NOMO-1 treated with DMSO at 0.1 percent for 48 hours (cell line): ENCODE measurements around the gene OXSR1.
"Not testable (repeated sequence)": the region's sequence is repeated elsewhere in the genome, so short reads cannot be mapped to it uniquely, and the experiment has no call there.

ENCODE experiments used
- DNase-seq: peaks from one replicate; lab custom pipeline; 2025; ENCODE audit not compliant: unreplicated experiment; lab: John Stamatoyannopoulos, UW

Gene OXSR1

DNA sequence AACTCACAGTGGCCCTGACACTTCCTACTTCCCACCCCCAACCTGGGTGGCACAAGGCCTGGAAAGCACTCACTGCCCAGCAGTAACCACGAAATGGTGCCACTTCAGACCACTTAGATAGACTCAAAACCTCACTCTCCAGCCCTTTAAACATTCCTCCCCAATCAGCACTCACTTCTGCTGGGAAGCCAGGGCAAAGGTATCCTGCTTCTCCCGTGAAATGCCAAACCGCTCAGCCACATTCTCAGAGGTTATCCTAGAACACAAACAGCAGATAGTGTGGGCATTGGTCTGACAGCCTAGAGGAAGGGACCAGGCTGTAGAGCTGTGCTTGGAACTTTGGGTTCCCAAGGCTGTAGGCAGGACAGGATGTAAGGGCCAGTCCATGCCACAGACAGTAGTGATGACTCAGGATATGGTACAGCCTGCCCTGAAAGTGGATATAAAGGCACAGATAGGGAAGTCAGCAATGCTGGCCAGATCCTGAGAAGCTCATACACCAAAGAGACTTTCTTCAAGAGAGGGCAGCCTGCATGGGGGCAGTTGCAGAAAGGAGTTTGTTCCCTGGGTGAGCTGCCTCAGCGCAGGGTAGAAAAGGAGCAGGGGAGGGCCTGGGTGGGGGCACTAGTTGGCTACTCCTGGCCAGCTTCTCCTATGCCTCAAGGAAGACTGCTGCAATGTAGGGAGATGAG, 37.6 kb upstream of the OXSR1 start:
- no peak for DNase-seq

DNA sequence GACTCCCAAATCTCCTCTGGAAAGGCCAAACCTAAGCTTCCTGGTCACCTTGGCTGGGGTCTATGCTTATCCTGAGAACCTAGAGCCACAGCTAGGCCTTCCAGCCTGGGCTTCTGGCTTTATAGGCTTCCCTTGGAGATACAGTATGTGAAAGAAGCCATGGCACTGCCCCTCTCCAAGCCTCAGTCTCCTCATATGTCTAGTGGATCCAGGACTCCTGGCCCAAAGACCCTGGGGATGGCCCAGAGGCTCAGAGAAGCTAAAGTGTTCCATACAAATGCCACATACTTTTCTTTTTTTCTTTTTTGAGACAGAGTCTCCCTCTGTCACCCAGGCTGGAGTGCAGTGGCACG, 37.1 kb upstream of the OXSR1 start:
- DNase-seq: no peak

DNA sequence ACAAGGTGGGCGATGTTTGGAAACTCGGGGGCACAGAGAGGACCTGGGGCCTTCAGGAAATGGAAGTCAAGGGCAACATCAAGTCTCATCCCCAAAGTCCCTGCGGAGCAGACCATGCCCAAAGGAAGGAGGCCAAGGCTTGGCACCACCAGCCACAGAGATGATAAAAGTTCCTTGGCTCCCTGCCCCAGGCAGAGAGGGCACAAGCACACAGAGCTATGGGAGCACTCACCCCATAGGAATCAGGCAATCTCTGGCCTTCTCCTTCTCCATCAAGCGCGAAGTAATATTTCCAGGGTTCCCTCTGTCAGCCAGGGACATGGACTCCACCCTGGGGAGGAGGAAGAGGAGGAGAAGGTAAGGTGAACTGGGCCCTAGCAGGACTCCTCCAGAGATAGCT, 36.3 kb upstream of the OXSR1 start:
- no peak for DNase-seq

DNA sequence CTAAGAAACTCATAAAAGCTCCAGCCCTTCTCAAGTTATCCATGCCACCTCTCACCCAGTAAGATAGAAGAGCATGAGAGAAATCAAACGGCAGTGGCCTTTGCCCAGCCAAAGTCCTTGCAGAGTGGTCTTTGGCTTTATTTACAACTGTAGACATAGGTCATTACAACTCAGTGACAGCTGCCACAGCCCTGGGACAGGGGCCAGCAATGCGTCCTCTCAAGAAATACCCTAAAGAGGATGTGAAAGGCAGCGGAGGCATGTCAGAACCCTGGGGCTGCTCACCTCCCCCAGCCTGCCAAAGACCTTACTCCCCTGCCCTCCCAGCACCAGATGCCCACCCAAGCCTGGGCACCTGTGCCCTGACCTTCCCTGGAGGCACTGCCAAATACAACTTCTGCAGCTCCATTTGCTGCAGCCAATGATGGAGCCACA, 34.7 kb upstream of the OXSR1 start:
- DNase-seq: no peak

DNA sequence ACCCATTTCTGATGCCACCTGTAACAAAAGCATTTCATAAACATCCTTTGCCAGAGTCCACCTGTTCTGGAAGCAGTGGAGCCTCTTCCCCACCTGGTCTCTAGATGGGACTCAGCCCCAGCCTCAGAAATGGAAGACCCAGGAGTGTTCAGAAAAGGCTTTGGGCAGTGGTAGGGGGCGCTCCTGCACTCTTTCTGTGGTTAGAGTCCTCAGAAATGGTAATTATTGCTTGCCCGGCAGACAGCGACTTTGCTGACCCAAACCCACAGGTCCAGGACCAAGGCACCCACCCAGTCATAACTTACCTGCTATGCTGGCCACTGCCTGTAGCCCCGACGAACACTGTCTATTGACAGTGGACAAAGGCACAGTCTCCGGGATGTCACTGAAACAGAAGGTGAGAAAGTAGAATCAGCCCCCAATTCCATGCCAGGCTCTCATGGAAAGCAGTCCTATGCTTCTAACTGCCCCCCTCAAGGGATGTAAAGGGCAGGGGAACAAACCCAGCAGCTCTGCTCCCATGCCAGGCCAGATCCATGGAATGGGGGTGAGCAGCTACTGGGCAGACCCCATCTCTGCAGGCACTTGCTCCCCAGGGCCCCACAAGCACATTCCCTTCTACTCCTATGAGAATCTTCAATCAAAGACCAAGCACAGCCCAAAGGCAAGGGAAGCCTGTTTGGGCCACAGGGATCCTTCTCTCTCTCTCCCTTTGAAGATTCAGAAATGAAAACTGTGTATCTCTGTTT, 33.5 kb upstream of the OXSR1 start:
- DNase-seq: peak; percentile 37

DNA sequence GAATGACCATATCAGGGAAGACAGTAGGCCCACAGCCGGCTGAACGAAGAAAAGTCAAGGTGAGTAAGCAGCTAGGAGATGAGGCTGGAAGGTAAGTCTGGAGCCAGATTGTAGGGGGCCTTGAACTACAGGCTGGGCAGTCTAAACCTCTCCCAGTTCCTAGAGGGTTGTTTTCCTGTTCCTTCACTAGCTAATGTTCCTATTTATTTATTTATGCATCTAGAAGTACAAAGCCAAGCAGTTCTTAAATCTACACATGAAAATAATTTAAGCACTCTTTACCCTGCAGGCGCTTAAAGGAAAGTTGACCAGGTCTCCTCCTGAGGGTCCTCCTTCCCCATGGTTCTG, 32.2 kb upstream of the OXSR1 start:
- DNase-seq: no peak

DNA sequence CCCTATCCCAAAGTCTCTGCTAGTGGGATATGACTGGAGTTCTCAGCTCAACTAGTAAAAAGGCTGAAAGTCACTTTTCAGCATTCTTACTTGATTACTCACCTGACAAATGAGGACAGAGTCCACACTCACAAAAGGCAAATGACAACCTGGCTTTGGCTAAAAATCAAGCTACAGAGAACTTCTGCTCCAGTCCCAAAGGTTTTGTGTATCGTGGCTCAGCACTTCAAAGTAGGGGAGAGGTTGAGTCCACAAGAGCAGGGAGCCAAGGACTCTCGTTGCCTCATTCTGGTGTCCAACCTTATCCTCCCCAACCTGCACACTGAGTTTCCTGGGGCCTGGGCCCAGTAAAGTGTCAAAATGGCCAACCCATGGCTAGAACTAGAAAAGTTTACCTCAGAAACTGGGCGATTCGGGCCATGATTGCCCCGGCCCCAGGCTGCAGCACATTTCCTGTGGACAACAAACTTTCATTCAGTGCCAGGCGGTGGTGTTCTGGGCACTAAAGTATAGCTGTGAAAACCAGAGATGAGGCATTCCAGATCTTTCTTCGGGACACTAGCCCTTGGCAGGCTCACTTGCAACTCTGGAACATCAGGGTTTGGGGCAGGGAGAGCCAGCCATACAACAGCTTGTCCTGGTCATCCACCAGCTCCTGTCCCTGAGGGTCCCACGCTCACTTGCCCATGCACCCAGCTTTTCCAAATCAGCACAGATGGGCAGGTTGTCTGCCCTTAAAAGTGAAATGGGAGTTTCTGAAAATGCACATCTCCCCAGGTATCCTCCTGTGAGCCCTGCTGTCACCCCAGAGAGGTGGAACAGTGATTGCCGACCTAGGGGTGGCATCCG, 31.6 kb upstream of the OXSR1 start:
- DNase-seq: no peak

DNA sequence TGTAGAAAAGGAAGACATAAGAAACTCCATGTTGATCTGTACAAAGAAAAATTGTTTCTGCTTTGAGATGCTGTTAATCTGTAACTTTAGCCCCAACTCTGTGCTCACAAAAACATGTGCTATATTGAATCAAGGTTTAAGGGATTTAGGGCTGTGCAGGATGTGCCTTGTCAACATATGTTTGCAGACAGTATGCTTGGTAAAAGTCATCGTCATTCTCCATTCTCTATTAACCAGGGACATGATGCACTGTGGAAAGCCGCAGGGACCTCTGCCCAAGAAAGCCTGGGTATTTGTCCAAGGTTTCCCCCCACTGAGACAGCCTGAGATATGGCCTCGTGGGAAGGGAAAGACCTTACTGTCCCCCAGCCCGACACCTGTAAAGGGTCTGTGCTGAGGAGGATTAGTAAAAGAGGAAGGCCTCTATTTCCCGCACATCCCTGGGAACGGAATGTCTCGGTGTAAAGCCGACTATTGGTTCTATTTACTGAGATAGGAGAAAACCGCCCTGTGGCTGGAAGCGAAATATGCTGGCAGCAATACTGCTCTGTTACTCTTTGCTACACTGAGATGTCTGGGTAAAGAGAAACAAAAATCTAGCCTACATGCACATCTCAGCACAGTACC, 30.7 kb upstream of the OXSR1 start:
- not testable (repeated sequence) for DNase-seq

DNA sequence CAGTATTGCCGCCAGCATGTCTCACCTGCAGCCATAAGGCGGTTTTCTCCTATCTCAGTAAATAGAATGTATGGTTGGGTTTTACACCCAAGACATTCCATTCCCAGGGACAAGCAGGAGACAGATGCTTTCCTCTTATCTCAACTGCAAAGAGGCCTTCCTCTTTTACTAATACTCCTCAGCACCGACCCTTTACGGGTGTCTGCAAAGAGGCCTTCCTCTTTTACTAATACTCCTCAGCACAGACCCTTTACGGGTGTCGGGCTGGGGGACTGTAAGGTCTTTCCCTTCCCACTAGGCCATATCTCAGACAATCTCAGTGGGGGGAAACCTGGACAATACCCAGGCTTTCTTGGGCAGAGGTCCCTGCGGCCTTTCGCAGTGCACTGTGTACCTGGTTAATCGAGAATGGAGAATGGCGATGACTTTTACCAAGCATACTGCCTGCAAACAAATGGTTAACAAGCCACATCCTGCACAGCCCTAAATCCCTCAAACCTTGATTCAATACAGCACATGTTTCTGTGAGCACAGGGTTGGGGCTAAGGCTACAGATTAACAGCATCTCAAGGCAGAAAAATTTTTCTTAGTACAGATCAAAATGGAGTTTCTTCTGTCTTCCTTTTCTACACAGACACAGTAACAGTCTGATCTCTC, 29.6 kb upstream of the OXSR1 start:
- peak; percentile 61 for DNase-seq

DNA sequence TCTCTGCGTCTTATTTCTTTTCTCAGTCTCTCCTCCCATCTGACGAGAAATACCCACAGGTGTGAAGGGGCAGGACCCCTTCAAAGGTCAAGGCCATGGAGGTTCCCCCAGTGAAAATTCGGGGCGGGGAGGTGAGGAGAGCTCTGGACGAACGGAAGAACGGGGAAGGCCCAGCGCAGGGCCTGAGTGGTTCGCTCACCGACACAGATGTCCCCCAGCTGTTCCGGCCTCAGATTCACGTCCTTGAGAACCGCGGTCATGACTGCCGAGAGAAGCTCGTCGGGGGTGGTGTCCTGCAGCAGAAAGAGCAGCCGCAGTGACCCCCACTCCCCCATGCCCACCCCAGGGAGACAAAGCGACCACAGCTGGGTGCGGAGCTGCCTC, 29.0 kb upstream of the OXSR1 start:
- DNase-seq: peak; percentile 8

DNA sequence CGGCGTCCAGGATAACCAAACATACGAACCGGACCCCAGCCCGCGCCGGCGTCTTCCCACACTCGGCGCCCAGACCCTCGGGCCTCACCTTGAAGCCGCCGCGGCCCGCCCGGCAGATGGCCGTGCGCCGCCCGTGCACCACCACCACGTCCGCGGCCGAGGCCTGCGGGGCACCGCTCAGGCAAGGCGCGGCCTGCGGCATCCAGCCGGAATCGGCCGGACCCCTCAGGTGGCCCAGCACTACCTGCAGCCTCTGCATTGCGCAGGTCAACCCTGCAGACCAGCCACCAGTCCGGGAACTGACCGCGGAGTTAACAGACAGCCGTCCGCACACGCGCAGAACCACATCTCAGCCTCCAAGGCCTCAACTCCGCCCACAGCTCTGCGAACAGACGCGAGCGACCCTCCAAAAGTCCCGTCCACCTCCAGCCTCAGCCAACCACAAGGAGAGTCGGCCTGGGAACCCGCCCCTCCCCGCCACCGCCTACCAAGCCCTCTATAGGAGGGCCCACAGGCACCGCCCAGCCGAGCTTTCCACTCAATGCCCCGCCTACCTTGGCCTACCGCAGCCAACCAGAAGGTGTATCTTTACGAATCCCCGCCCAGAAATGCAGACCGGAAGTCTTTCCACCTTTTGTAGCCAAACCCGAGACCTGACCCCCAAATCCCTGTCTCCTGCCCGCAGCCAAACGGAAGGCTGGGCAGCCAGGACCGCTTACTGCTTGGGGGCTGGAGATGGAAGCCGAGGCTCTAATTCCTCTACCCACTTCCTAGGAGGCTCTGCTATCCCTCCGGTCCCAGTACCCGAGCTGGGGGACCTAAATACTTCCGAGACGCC, 28.3 kb upstream of the OXSR1 start, which contains the start of gene ACAA1:
ACAA1 (minus strand) TSS at position 351 of the 838 bp plus-strand sequence; CDS start at position 259, 92 bp downstream.
- DNase-seq: peak; percentile 99

DNA sequence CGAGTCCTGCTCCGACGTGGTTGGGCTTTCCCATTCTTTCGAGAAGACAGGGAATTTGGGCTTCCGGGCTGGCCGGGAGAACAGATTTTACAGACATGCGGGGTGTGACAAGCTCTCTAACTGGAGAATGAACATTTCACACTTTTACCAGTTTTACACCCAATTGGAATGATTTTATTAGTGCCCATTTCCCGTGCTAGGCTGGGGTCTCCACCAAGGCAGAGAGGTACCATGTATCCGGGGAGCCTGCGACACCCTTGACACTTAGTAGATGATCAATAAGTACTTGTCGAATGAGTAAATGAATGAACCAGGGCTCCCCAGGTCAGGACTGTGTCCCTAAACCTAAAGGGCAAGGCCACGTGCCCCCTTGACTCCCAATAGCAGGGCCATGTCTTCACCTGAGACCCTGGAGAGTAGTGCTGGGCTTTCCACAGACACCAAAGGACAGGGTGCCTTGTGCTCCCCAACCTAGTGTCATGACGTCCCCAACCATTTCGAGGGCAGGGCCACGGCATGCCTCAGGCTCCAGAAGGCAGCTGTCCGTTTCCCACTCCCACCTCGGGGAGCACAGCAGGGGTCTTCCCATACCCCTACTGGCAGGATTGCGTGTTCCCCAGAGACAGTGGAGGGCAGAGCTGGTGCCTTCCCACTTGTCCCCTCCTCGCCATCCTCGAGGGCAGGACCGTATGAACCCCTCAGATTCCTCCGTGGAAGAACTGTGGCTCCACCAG, 27.6 kb upstream of the OXSR1 start:
- DNase-seq: peak; percentile 38

DNA sequence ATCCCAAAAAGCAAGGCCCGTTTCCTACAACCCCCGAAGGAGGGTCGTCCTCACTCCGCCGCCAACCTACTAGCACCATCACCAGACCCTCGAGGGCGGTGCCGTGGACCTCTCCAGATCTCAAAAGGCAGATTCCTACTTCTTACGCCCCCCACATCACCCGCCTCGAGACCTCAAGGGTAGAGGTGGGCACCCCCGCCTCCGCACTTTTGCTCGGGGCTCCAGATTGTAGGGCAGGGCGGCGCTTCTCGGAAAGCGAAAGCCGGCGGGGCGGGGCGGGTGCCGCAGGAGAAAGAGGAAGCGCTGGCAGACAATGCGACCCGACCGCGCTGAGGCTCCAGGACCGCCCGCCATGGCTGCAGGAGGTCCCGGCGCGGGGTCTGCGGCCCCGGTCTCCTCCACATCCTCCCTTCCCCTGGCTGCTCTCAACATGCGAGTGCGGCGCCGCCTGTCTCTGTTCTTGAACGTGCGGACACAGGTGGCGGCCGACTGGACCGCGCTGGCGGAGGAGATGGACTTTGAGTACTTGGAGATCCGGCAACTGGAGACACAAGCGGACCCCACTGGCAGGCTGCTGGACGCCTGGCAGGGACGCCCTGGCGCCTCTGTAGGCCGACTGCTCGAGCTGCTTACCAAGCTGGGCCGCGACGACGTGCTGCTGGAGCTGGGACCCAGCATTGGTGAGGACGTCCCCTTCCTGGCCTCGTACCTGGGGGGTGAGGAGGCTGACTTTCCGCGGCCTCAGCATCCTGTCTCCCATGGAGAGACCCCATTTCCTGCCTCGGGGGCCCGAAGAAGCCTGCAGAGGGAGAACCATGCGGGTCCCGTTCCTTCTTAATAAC, 26.8 kb upstream of the OXSR1 start, which contains the start of gene MYD88:
MYD88 (plus strand) TSS at position 313 of the 842 bp plus-strand sequence; CDS start at position 353, 40 bp downstream.
- peak; percentile 84 for DNase-seq

DNA sequence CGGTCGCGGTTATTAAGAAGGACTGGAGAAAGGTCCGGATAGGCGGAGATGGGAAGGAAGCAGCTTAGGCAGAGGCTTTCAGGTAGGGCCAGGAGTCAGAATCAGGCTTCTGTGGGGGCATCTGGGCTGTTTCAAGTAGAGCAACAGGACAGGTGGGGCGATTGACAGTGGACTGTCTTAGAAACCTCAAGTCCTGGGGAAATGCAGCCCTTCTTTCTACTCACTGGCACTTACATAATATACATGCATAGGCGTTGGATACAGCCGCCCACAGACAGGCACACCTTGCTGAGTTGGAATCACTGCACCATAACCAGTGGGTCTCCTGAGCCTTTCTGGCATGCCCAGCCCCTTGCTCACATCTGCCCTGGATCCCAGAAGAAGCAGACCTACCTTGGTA, 26.1 kb upstream of the OXSR1 start:
- DNase-seq: peak; percentile 20

DNA sequence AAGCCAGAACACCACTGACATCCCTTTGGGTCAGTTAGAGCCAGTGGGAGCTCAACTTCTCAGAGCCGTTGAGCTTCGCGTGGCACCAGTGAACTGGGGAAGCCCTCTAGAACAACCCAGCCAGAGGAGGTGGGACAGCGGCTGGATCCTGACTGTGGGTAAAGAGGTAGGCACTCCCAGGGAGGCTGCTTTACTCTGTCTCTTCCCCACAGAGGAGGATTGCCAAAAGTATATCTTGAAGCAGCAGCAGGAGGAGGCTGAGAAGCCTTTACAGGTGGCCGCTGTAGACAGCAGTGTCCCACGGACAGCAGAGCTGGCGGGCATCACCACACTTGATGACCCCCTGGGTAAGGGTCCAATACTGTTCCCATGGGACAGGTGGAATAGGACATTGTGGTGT, 25.7 kb upstream of the OXSR1 start:
- DNase-seq: no peak

DNA sequence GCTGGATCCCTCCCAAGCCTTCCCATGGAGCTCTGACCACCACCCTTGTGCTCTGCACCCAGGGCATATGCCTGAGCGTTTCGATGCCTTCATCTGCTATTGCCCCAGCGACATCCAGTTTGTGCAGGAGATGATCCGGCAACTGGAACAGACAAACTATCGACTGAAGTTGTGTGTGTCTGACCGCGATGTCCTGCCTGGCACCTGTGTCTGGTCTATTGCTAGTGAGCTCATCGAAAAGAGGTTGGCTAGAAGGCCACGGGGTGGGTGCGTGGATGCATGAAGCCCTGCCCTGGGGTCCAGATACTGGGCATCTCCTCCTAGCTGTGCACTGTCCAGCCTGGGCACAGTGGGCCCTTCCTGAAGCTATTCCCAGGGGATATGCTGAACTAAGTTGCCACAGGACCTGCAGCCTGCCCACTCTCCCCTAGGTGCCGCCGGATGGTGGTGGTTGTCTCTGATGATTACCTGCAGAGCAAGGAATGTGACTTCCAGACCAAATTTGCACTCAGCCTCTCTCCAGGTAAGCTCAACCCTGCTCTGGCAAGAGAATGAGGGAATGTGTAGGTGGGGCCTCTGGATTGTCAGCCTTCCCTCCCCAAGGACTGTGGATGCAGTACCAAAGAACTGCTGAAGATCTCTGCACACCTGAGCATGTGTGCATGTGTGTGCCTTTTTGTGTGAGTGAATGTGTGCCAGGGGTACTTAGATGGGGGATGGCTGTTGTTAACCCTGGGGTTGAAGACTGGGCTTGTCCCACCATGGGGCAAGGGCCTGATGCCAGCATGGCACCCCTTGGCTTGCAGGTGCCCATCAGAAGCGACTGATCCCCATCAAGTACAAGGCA, 24.8 kb upstream of the OXSR1 start:
- DNase-seq: no peak

DNA sequence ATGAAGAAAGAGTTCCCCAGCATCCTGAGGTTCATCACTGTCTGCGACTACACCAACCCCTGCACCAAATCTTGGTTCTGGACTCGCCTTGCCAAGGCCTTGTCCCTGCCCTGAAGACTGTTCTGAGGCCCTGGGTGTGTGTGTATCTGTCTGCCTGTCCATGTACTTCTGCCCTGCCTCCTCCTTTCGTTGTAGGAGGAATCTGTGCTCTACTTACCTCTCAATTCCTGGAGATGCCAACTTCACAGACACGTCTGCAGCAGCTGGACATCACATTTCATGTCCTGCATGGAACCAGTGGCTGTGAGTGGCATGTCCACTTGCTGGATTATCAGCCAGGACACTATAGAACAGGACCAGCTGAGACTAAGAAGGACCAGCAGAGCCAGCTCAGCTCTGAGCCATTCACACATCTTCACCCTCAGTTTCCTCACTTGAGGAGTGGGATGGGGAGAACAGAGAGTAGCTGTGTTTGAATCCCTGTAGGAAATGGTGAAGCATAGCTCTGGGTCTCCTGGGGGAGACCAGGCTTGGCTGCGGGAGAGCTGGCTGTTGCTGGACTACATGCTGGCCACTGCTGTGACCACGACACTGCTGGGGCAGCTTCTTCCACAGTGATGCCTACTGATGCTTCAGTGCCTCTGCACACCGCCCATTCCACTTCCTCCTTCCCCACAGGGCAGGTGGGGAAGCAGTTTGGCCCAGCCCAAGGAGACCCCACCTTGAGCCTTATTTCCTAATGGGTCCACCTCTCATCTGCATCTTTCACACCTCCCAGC, 24.0 kb upstream of the OXSR1 start:
- DNase-seq: no peak
